Activated CD4-positive, alpha-beta T cell treated with anti-CD3 and anti-CD28 coated beads, Interleukin-10, Interleukin-2, amounts not matched to agents 100 ng/mL and 50 ng/mL, durations not matched to agents 16 hours and 8 hours (primary cell): ENCODE data around the gene EIF2A.
"Not testable (repeated sequence)": the region's sequence is repeated elsewhere in the genome, so short reads cannot be mapped to it uniquely, and the experiment has no call there.

Experiments used
- DNase-seq: peaks from one replicate; pipeline ENCODE4 v3.0.0-alpha.2; 2020

EIF2A gene

DNA sequence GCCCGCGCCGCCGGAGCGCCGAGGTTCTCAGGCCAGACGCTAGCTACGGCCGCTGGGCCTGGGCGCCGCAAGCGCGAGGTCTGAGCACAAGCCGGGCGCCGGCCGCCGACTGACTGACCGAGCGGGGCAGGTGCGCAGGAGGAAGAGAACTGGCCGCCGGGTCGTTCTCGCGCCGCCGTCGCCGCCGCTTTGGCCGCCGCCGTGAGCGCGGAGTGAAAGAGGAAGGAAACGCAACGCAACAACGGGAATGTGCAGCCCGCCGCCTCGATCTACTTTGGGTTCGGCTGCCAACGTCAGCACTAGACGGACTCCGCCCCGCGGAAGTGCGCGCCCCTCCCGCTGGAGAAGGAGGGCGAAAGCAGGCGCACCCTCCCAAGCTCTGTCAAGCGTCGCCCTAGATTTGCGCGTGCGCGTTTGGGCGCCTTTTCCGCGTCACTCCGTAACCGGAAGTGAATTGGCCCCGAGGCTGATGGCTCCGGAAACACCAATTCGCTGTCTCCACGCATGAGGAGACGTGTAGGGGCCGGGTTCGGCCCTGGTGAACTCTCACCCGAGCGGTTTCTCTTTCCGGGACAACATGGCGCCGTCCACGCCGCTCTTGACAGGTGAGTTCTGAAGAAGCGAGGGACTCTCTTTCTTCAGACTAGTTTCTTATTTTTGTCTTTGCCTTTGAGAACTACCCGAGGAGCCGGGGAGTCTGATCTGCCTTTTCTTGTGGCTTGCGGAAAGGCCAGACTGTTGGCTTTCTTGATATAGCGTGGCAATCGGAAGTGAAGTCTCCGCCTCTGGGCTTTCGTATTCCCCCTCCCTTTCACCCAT, at the start of gene EIF2A, which contains the start of gene SERP1:
Gene EIF2A, plus strand, starts transcription at position 562 of the 819 bp plus-strand sequence. Its CDS starts 16 bp downstream, at position 578.
Gene SERP1, minus strand, starts transcription at position 271 of the 819 bp plus-strand sequence. CDS start 361 bp downstream, outside the sequence.
- DNase-seq, result peak; percentile 99

DNA sequence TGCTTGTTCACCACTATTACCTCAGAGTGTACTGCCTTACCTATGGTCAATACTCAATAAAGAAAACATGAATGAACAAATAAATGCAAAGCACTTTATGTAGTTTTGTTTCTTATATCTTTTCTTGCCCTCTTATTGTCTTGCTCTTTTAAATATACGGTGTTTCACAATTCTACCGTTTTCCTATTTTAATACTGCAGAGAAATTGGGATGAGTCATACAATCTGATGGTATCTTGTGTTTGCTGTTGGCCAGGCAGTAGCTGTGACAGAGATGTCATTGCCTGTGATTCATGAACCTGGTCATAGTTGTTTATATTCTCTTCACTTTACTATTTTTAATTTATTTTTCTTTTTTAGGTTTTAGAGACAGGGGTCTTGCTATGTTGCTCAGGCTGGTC, 48.6 kb upstream of the EIF2A start:
- DNase-seq, result no peak

DNA sequence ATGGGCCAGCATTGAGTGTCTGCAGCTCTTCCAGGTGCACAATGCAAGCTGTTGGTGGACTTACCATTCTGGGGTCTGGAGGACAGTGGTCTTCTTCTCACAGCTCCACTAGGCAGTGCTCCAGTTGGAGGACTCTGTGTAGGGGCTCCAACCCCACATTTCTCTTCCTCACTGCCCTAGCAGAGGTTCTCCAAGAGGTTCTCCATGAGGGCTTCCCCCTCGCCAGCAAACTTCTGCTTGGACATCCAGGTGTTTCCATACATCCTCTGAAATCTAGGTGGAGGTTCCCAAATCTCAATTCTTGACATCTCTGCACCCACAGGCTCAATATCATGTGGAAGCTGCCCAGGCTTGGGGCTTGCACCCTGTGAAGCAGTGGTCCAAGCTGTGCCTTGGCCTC, 45.6 kb upstream of the EIF2A start:
- not testable (repeated sequence) for DNase-seq

DNA sequence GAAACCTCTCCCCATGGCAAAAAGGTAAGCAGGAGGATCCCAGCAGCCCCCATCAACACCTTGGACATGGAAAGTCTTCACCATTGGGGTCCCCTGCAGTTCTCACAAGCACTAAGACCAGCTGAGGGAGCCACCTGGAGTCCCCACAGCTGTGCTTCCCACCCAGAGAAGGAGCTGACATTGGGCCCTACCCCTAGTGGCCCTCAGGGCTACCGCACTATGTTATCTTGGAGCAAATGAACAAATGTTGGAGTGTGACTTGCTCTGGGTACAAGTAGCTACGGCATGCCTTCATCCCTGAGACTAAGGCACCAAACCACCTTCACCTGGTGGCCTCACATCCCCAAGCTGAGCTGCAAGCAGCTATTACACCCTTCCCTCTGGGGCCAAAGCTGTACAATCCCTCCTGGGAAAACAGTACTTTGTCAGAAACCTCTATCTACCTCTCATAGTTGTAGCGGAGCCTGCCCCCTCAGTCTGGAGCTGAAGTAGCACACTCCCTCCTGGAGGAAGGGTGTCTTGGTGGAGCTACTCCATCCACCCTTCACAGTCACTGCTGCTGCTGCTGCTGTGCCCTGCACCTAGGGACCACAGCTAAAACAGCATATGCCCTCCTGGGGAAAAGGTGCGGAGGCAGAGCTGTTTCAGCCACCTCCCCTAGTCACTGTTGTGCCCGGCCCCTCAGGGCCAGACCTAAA, 43.0 kb upstream of the EIF2A start:
- no peak for DNase-seq

DNA sequence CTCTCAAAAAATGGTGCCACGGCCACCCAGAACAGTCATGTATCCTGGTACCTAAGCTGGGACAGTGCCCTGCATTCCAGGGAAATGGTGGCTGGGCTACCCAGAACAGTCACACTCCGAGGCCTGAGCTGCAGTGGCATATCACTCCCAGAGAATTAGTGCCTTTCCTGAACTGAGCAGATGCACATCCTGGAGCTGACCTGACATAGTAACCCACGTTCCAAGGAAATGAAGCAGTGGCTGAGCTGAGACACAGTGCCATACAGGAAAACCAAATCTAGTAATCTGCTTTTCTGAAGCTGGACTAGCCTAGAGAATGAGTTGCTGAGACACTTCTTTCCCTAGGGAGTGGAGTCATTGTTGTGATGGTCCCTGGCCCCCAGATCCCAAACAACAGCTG, 42.1 kb upstream of the EIF2A start:
- no peak for DNase-seq

DNA sequence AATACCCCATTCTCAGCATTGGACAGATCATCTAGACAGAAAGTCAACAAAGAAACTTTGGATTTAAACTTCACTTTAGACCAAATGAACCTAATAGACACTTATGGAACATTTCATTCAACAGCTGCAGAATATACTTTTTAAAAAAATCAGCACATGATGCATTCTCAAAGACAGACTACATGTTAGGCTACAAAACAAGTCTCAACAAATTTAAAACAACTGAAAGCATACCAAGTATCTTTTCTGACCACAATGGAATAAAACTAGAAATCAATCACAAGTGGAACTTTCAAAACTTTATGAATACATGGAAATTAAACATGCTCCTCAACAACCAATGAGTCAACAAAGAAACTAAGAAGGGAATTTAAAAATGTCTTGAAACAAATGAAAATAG, 38.2 kb upstream of the EIF2A start:
- no peak for DNase-seq

DNA sequence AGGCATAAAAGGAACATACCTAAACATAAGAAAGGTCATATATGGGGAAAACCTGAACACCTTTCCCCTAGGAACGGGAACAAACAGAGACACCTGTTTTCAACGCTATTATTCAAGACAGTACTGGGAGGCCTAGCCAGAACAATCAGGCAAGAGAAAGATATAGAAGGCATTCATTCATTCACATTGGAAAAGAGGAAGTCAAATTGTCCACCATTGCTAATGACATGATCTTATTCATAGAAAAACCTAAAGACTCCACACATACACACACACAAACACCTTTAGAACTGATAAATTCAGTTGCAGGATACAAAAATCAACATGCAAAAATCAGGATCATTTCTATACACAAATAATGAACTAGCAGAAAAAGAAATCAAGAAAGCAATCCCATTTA, 36.8 kb upstream of the EIF2A start:
- no peak for DNase-seq

DNA sequence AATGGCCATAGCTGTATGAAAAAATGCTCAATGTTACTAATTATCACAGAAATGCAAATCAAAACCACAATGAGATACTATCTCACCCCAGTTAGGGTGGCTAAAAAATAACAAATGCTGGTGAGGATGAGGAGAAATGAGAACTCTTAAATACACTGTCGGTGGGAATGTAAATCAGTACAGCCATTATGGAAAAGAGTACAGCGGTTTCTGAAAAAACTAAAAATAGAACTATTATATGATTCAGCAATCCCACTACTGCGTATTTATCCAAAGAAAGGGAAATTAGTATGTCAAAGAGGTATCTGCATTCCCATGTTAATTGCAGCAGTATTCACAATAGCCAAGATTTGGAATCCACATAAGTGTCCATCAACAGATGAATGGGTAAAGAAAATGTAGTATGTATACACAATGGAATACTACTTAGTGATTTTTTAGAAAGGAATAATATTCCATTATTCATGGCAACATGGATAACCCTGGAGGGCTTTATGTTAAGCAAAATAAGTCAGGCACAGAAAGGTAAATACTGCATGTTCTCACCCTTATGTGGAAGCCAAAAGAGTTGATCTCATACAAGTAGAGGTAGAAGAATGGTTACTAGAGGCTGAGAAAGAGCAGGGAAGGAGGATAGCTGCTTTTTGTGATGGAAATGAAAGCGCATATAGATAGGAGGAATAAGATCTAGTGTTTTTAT, 35.3 kb upstream of the EIF2A start:
- no peak for DNase-seq

DNA sequence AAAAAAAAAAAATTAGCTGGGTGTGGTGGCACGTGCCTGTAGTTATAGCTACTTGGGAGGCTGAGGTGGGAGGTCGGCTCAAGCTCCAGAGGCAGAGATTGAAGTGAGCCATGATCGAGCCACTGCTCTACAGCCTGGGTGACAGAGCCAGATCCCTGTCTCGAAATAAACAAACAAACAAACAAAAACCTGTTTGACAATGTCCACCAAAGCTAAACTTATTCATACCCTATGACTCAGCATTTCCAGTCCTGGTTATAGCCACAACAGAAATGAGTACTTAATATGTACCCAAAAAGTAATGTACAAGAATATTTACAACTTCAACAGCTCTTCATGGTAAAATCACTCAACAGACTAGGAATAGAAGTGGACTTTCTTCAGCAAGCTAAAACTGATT, 31.4 kb upstream of the EIF2A start:
- DNase-seq, result no peak

DNA sequence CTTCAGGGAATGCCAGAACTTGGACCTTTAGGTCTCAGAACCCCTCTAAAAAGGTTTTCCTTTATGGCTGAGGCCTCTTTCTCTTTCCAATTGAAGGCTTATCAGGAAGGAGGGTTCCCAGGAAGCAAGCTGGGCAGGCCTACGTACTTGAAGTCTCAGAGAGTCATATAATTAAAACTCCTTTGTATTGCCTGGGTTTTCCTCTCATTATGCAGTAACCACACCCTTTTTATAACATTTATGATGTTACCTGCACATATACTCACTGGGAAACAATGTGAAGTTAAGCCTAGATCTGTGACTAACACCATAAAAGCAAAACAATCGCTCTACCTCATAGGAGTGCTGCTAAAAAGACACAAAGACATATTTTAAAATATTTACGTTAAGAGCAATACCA, 27.6 kb upstream of the EIF2A start:
- no peak for DNase-seq

DNA sequence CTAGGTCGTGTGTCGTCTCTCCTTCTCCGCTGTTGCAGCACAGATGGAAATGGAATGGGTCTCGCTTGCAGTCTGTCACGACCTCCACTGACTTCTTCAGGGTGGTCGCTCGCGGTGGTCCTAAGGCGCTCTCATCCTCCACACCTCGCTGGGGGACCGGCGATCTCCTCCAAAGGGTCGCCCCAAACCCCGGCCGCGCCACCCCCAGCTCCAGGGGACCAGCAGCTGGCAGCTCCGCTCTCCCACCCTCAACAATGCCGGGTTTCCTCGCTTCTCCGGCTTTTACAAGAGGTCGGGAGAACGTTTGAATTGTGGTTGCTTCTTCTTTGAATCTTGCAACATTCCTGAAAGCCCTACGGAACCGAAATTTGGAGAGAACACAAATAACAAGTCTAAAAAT, 26.2 kb upstream of the EIF2A start:
- DNase-seq, result no peak

DNA sequence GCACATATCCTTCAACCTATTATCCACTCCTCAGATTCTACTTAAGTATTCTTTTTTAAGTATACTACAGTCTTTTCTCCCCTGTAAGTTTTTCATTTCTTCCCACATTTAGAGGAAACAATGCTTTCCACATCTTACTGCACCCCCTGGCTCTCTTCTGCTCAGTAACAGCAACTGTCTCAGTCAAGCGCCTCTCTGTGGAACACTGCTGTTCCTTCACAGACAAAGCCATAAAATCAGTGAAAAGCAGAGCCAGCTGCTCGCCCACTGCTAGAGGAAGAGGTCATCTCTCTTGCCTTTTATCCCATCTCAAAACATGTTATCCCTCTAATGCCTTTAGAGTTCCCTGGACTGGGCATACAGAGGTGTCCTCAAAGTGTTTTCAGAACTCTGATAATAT, 25.1 kb upstream of the EIF2A start:
- DNase-seq, result no peak

DNA sequence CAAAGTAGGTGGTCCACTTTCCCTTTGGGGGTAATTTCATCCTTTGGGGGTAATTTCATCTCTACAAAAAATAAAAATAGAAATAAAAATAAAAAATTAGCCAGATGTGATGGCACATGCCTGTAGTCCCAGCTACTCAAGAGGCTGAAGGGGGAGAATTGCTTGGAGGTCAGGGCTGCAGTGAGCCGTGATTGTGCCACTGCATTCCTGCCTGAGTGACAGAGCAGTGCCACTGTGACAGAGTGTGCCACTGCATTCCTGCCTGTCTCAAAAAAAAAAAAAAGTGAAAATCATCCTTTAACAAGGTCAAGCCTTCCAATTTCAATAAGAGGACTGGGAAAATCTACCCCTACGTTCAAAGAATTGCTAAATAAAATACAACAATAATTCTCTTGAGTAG, 23.0 kb upstream of the EIF2A start:
- no peak for DNase-seq

DNA sequence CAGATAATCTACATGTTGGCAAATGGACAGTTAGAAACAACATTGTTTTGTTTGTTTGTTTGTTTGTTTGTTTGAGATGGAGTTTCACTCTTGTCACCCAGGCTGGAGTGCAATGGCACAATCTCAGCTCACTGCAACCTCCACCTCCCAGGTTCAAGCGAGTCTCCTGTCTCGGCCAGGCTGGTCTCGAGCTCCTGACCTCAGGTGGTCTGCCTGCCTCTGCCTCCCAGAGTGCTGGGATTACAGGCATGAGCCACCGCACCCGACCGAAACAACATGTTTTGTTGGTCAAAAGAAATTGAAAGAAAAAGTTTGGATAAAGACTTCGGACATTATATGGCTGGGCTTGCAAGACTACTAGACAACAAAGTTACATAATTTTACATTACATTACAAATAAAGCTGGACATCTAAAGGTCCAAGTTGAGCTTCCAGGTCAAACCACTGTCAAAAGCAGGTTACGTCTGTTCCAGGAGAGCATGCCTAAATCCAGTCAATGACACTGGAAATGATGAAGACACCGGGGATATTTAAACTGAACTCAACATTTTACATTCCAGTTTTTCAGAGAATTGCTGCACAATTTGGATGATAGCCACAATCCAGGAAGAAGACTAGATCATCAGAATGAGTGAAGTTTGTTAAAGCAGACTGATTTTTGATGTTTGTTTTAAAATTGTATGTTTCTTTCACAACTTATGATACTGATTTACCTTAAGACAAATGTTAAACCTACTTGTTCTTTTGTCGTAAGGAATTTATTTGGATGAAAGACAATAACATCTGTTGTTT, 18.9 kb upstream of the EIF2A start:
- DNase-seq, result no peak

DNA sequence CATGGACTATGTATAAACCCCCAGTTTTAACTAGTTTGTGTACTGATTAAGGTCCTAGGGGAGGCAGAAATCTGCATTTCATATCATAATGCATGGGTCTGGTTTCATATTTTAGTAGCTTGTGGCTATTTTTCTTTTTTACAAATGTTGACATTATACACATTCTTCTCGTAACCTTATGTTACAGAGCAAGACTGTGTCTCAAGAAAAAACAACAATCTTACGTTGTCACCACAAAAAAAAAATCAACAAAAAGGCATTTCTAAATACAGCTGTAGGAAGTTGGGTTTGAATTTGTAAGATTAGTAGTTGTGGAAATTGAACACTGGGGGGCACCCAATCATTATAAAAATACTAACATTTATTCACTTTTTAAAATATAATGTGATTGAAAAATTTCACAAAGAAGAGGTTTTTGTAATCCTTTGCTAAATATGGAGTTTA, 18.2 kb upstream of the EIF2A start:
- no peak for DNase-seq

DNA sequence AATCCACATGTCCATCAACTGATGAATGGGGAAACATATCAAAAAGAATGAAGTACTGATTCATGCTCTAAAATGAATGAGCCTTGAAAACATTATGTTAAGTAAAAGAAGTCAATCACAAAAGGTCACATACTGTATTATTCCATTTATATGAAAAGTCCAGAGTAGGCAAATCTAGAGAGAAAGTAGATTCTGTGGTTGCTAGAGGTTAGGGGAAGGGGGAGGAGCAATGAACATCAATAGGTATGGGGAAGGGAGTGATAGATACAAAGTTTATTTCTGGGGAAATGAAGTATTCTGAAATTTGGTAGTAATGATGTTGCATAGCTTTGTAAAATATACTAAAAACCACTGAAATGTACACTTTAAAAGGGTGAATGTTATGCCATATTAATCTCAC, 14.8 kb upstream of the EIF2A start:
- DNase-seq, result no peak

DNA sequence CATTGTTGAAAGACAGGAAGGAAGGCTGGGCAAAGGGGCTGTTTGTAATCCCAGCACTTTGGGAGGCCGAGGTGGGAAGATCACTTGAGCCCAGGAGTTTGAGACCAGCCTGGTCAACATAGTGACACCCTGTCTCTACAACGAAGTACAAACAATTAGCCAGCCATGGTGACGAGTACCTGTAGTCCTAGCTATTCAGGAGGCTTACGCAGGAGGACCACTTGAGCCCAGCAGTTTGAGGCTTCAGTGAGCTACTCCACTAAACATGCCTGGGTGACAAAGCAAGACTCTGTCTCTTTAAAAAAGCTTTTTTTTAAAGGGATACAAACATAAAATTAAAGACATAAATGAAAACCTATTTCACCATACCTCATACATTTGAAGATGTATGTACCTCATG, 11.4 kb upstream of the EIF2A start:
- no peak for DNase-seq

DNA sequence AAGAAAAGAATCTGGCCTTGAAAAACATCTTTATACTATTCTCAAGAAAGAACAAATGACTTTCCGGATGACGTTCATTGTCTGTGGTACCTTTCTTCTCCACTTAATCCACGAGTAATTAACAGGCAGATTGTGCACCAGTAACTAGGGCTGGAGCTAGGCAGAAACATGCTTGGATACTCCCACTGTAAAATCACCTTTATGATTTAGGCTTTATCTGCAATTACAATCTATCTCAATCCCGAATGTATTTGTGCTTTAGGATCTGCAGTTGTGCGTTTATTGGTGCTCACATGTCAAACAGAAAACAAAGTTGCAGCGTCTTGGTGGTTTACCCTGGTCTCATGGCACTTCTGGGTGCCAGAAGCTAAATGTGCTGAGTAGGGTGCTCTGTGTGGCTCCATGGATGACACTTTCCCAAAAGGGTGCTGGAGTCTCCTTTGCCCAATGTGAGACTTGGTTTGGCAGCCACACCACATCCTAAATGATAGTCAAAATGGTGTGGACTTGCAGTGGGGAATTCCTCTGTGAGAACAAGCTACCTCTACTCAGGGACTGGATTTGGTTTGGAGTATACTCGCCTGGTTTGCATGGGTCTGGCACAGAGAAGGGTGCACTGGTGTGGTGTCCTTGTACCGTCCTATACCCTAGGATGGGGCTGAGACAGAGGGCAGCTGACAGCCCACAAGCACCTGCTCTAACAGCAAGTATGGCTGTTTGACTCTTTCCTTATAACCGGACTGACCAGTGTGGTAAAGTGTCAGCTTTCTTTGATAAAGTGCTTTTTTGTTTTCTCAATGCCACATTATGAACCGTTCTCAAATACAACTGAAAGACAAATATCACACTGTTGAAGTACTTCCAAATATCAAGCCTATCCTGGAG, 8.0 kb upstream of the EIF2A start:
- DNase-seq, result no peak

DNA sequence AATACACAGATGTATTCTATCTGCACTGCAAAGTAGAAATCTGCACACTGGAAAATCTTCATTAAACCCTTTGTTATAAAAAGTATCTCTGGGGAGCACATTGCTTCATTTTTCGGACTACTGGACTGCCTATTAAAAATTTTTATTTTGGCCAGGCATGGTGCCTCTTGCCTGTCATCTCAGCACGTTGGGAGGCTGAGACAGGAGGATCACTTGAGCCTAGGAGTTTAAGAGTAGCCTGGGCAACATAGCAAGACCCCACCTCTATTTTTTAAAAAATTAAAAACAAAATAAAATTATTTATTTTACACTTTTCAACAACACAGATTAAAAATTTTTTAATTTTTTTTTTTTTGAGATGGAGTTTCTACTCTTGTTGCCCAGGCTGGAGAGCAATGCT, 6.3 kb upstream of the EIF2A start:
- DNase-seq, result no peak

DNA sequence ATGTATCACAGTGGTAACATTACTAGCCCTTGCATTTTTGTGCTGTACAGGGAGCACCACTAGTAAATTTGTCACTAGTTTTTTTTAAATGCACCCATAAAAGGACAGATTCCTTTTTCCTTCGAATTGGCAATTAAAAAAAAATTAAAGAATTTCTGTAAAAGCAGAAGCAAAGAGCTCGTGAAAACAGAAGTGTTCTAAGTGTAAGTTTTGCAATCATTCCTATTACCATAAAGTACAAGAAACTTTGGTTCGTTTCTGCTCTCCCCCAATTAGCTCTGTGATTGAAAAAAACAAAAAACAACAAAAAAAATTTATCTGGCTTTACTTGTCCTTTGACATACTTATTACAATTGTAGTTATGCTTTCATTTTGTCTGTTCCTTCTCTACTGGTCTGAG, 5.6 kb upstream of the EIF2A start:
- DNase-seq, result no peak

DNA sequence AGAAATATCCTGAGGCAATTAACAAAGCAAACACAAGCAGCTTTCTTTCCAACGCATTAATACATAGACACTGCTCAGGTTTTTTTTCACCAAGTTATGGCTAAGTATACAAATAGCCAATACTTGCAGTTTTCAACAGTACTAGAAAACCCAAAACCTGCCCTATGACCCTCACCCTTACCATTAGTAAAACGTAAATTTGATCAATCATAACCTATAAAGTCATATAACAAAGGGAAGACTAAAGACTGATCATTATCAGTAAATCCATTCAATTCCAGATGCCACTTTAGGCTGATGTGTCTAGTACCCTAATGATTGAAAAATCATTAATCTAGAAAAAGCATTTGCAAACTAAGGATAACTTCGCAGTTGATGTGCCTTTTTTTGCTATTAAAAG, 3.5 kb upstream of the EIF2A start:
- no peak for DNase-seq

DNA sequence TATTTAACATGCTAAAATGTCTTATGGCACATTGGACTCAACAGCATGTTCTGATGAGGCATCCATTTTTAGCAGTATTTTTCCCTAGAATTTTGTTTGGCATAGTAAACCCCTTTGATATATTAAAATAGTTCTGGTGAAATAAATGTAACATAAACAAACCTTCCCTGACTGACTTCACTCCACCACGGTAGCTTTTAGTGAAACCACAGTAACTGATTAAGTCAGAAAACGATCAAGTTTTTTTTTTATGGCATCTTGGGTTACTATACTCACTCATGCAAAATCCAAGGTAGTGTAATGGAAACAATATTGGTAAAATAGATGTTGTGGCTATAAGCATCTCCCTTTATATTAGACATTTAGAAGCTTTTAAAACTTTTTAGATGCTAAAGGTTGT, 3.1 kb upstream of the EIF2A start:
- DNase-seq, result no peak
